T-cell (primary cell): Measurements from ENCODE around the gene SLFN12. TPM values are rescaled to one million over a fixed set of nuclear protein-coding genes. Genes with fewer than 3 reads are reported as not detected.
A peak's percentile ranks its signal among the peaks of the same experiment; 100 is the strongest.

Experiments used
- ATAC-seq, 4 experiments: fragments of 200-7000 bp in 3 of 4; fragments of 150-1000 bp in 1 of 4; cut with Tn5 transposase; replicated peaks in 1 of 4; 1 replicate in 3 of 4; 2 replicates in 1 of 4; pipeline ENCODE4 v1.10.0; 2021; ENCODE audit warnings: moderate library complexity in 3 of 4, mild to moderate bottlenecking in 2 of 4, moderate number of reproducible peaks in 1 of 4
- CTCF ChIA-PET, 2 donors: fragments of 300-600 bp; sonication (Branson Sonifier 250); formaldehyde crosslinking; loops; one replicate each; lab custom pipeline; 2022; ENCODE audit warnings: antibody characterized with exemption in 2 of 2; lab: Charles Lee
- POLR2A ChIA-PET, 2 donors: fragments of 300-600 bp; sonication (Branson Sonifier 250); formaldehyde crosslinking; loops; one replicate each; lab custom pipeline; 2022; ENCODE audit warnings: antibody characterized with exemption in 2 of 2; lab: Charles Lee
- DNase-seq, 35 experiments: peaks; one replicate each; pipeline versions ENCODE4 v3.0.0 to v3.0.0-alpha.2; 2013 to 2023
- H3K27ac ChIP-seq: one replicate; pipeline ENCODE4 v1.5.1; 2013; ENCODE audit warnings: low read length
- H3K27me3 ChIP-seq, 2 experiments: replicated peaks in 1 of 2; 1 replicate in 1 of 2; 2 replicates in 1 of 2; pipeline versions ENCODE4 v1.6.1 to v1.7.0; 2013; ENCODE audit warnings: low read length in 1 of 2, mixed read lengths in 1 of 2; ENCODE audit not compliant: control insufficient read depth in 2 of 2, insufficient read depth in 2 of 2; ENCODE audit errors: extremely low read depth in 1 of 2
- H3K36me3 ChIP-seq, 2 donors: 1 replicate in 1 of 2; 2 replicates in 1 of 2; pipeline versions ENCODE4 v1.6.1 to v1.7.0; 2013; ENCODE audit warnings: low read length in 1 of 2; ENCODE audit not compliant: control insufficient read depth in 2 of 2, insufficient read depth in 1 of 2; ENCODE audit errors: extremely low read depth in 1 of 2
- H3K4me1 ChIP-seq, 2 experiments: 1 replicate in 1 of 2; 2 replicates in 1 of 2; pipeline versions ENCODE4 v1.6.1 to v1.7.0; 2013; ENCODE audit warnings: low read length in 2 of 2, mixed read lengths in 1 of 2; ENCODE audit not compliant: insufficient read depth in 2 of 2, control insufficient read depth in 1 of 2; ENCODE audit errors: extremely low read depth in 1 of 2
- H3K4me3 ChIP-seq, 2 donors: 1 replicate in 1 of 2; 2 replicates in 1 of 2; pipeline versions ENCODE4 v1.5.1 to v1.7.0; 2013; ENCODE audit warnings: mild to moderate bottlenecking in 2 of 2, low read length in 1 of 2, moderate library complexity in 1 of 2; ENCODE audit not compliant: control insufficient read depth in 1 of 2; ENCODE audit errors: extremely low read depth in 1 of 2
- H3K9me3 ChIP-seq: 2 replicates; pipeline ENCODE4 v1.7.0; 2013
- H3K27ac Mint-ChIP-seq, 2 donors: one replicate each; pipeline ENCODE4 v1.8.0; 2020 to 2021; ENCODE audit warnings: mild to moderate bottlenecking in 2 of 2, mixed read lengths in 2 of 2
- H3K27me3 Mint-ChIP-seq, 2 donors: one replicate each; pipeline ENCODE4 v1.8.0; 2021 to 2022; ENCODE audit warnings: mixed read lengths in 2 of 2
- H3K36me3 Mint-ChIP-seq: one replicate; pipeline ENCODE4 v1.8.0; 2021; ENCODE audit warnings: mixed read lengths
- H3K4me1 Mint-ChIP-seq, 3 donors: one replicate each; pipeline ENCODE4 v1.8.0; 2020 to 2022; ENCODE audit warnings: mixed read lengths in 3 of 3, mild to moderate bottlenecking in 1 of 3
- H3K4me3 Mint-ChIP-seq, 3 donors: one replicate each; pipeline ENCODE4 v1.8.0; 2020 to 2022; ENCODE audit warnings: mild to moderate bottlenecking in 3 of 3, mixed read lengths in 3 of 3, moderate library complexity in 3 of 3
- H3K9me3 Mint-ChIP-seq, 3 donors: one replicate each; pipeline ENCODE4 v1.8.0; 2020 to 2022; ENCODE audit warnings: mixed read lengths in 3 of 3
- WGBS: methylation state at CpG from one replicate; pipeline ENCODE4 v1.1.5; 2013; ENCODE audit warnings: missing lambda C conversion rate; ENCODE audit not compliant: insufficient coverage; 5-methylcytosine and 5-hydroxymethylcytosine counted together
- total RNA-seq, 35 experiments: library from RNA in 6 of 35; stranded (reverse) in 6 of 35; fragments of 120-200 nt in 1 of 35; gene quantifications; one replicate each; pipeline versions ENCODE4 v1.2.1 to v1.2.4 and lab custom pipeline; 2013 to 2026

Gene SLFN12
- total RNA-seq, 5 donors from 2014 or later (not counting 1 experiment from before 2014, with no cell fraction given): 4.9 to 8.1 (median 7.1) TPM

GRCh38 chr17:35387496-35387895, 44.8 kb downstream of the SLFN12 start:
- peaks cover 0 to 4% (median 0%) of the 10 kb centered on the region in 3 donors for H3K9me3 Mint-ChIP-seq
- no peak overlapping the region for H3K27ac ChIP-seq
- no peaks in the 10 kb centered on the region for H3K4me1 ChIP-seq
- H3K4me1 Mint-ChIP-seq: peaks cover 0 to 2% (median 0%) of the 10 kb centered on the region in 3 donors
- no peaks in the 10 kb centered on the region for H3K36me3 Mint-ChIP-seq
- no peak overlapping the region for H3K4me3 Mint-ChIP-seq
- H3K27me3 Mint-ChIP-seq: no peaks in the 10 kb centered on the region
- DNase-seq: no peak
- ChIA-PET POLR2A (interaction anchor here in 1 of 2 donors (0.6 kb wide), 1 partner anchor 47 kb away, joined by 4 read pairs; no protein-coding TSS in a partner anchor), CTCF (no interaction called here)
- no peaks in the 10 kb centered on the region for H3K9me3 ChIP-seq
- no peak for ATAC-seq
- H3K27me3 ChIP-seq: peaks cover 0 to 13% of the 10 kb centered on the region in 2 experiments
- no peak overlapping the region for H3K27ac Mint-ChIP-seq
- no peak overlapping the region for H3K4me3 ChIP-seq
- H3K36me3 ChIP-seq: no peaks in the 10 kb centered on the region

- no peaks in the 10 kb centered on the region for H3K36me3 ChIP-seq
- peak overlapping the region; percentile 33 to 60 for H3K27ac Mint-ChIP-seq
- ChIA-PET CTCF (no interaction called here), POLR2A (no interaction called here)
- ATAC-seq (no peak), DNase-seq (no peak)
- H3K27ac ChIP-seq: no peak overlapping the region
- no peaks in the 10 kb centered on the region for H3K27me3 ChIP-seq
- no CpG with 5 or more reads among the region's 3 CpGs for WGBS
- no peaks in the 10 kb centered on the region for H3K27me3 Mint-ChIP-seq
- H3K4me1 Mint-ChIP-seq: peaks cover 20 to 39% (median 27%) of the 10 kb centered on the region in 3 donors
- no peaks in the 10 kb centered on the region for H3K9me3 Mint-ChIP-seq
- no peaks in the 10 kb centered on the region for H3K9me3 ChIP-seq
- no peaks in the 10 kb centered on the region for H3K36me3 Mint-ChIP-seq
- H3K4me3 Mint-ChIP-seq: no peak overlapping the region
- no peak overlapping the region for H3K4me3 ChIP-seq
- H3K4me1 ChIP-seq: peaks cover 8 to 11% of the 10 kb centered on the region in 2 experiments
Measured at GRCh38 chr17:35377706-35378105, 54.6 kb downstream of the SLFN12 start.

DNA sequence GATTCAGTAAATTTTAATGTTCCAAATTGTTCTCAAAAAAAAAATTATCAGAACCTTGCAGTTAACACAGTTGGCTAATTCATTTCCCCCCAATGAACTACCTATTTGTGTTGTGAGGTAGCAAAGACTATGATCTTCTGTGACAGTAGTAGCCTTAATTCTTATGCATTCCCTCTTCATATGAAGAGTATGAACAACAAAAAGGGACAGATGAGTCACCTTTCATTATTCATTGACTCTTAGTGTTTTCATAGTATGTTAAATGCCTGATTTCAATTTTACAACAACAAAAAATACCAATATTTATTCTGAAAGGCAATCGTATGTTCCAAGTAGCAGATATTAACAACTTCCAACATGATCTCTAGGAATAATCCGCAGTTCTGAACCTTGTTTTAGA, 55.2 kb downstream of the SLFN12 start:
- no peak overlapping the region for H3K4me3 Mint-ChIP-seq
- H3K27ac ChIP-seq: no peak overlapping the region
- WGBS: no CpG with 5 or more reads among the region's 2 CpGs
- H3K4me1 Mint-ChIP-seq: peaks cover 23 to 35% (median 31%) of the 10 kb centered on the region in 3 donors
- DNase-seq (no peak), ATAC-seq (no peak)
- POLR2A ChIA-PET: no interaction called here
- no peaks in the 10 kb centered on the region for H3K9me3 ChIP-seq
- no peak overlapping the region for H3K4me3 ChIP-seq
- H3K27ac Mint-ChIP-seq: peak overlapping the region in 1 of 2 donors; percentile 60
- H3K27me3 ChIP-seq: no peaks in the 10 kb centered on the region
- H3K9me3 Mint-ChIP-seq: no peaks in the 10 kb centered on the region
- H3K36me3 ChIP-seq: no peaks in the 10 kb centered on the region
- no peaks in the 10 kb centered on the region for H3K36me3 Mint-ChIP-seq
- H3K4me1 ChIP-seq: peaks cover 8 to 12% of the 10 kb centered on the region in 2 experiments
- CTCF ChIA-PET: no interaction called here
- H3K27me3 Mint-ChIP-seq: no peaks in the 10 kb centered on the region

- Histone ChIP-seq H3K27me3 (no peaks in the 10 kb centered on the region), H3K9me3 (no peaks in the 10 kb centered on the region), H3K4me1 (peaks cover 8 to 12% of the 10 kb centered on the region in 2 experiments), H3K27ac (peak overlapping the region; percentile 34), H3K4me3 (no peak overlapping the region), H3K36me3 (no peaks in the 10 kb centered on the region)
- Mint-ChIP-seq H3K27ac (peak overlapping the region; percentile 87 to 89), H3K27me3 (no peaks in the 10 kb centered on the region), H3K9me3 (no peaks in the 10 kb centered on the region), H3K4me1 (peaks cover 32 to 39% (median 39%) of the 10 kb centered on the region in 3 donors), H3K36me3 (no peaks in the 10 kb centered on the region), H3K4me3 (no peak overlapping the region)
- ATAC-seq (no peak), DNase-seq (no peak)
- ChIA-PET POLR2A (no interaction called here), CTCF (interaction anchor here (0.6 kb wide), 2 partner anchors 225 to 387 kb away, joined by 3 to 4 read pairs; no protein-coding TSS in a partner anchor)
- 67% methylated on average over 1 of the region's 1 CpG for WGBS
Measured at GRCh38 chr17:35376245-35376644, 56.1 kb downstream of the SLFN12 start.

- Mint-ChIP-seq H3K27me3 (no peaks in the 10 kb centered on the region), H3K36me3 (peaks cover 7% of the 10 kb centered on the region), H3K27ac (peak overlapping the region; percentile 96 to 98), H3K4me3 (peak overlapping the region; percentile 93 to 97 (median 95)), H3K9me3 (peaks cover 4 to 10% (median 10%) of the 10 kb centered on the region in 3 donors), H3K4me1 (peaks cover 37 to 51% (median 50%) of the 10 kb centered on the region in 3 donors)
- WGBS: 20% methylated on average over 1 of the region's 3 CpGs
- Histone ChIP-seq H3K4me1 (peaks cover 8 to 12% of the 10 kb centered on the region in 2 experiments), H3K27me3 (no peaks in the 10 kb centered on the region), H3K36me3 (no peaks in the 10 kb centered on the region), H3K27ac (peak overlapping the region; percentile 94), H3K4me3 (peak overlapping the region; percentile 64 to 83), H3K9me3 (no peaks in the 10 kb centered on the region)
- ATAC-seq (peak in 1 of 4 experiments; percentile 7), DNase-seq (no peak)
- ChIA-PET POLR2A (interaction anchor here (0.6 to 0.7 kb wide), 3 partner anchors 33 to 146 kb away, joined by 3 to 5 read pairs (median 5); no protein-coding TSS in a partner anchor), CTCF (interaction anchor here in 1 of 2 donors (0.6 to 1.5 kb wide), 2 partner anchors 62 to 160 kb away, joined by 3 to 5 read pairs; no protein-coding TSS in a partner anchor)
Measured at GRCh38 chr17:35374766-35375344, 57.4 kb downstream of the SLFN12 start.

- H3K4me1 ChIP-seq: peaks cover 8 to 12% of the 10 kb centered on the region in 2 experiments
- no peaks in the 10 kb centered on the region for H3K27me3 Mint-ChIP-seq
- peak; percentile 26 to 50 (median 34) for ATAC-seq
Measured at GRCh38 chr17:35373984-35374765, 58.1 kb downstream of the SLFN12 start.

More at GRCh38 chr17:35373984-35374765, 58.1 kb downstream of the SLFN12 start:
- H3K27ac Mint-ChIP-seq: peak overlapping the region; percentile 96 to 98
- Histone ChIP-seq H3K4me3 (peak overlapping the region; percentile 64 to 83), H3K36me3 (peaks cover 0 to 2% of the 10 kb centered on the region in 2 donors), H3K9me3 (no peaks in the 10 kb centered on the region), H3K27me3 (no peaks in the 10 kb centered on the region), H3K27ac (peak overlapping the region; percentile 94)
- under 1% methylated on average over 35 of the region's 47 CpGs for WGBS
- H3K4me1 Mint-ChIP-seq: peaks cover 43 to 58% (median 50%) of the 10 kb centered on the region in 3 donors
- peaks cover 14% of the 10 kb centered on the region for H3K36me3 Mint-ChIP-seq
- DNase-seq: peak in 32 of 35 experiments; percentile 3 to 65 (median 28)
- CTCF ChIA-PET: interaction anchor here in 1 of 2 donors (0.6 to 1.9 kb wide), 5 partner anchors 61 to 254 kb away, joined by 3 to 8 read pairs (median 4); no protein-coding TSS in a partner anchor
- peak overlapping the region; percentile 93 to 97 (median 95) for H3K4me3 Mint-ChIP-seq
- POLR2A ChIA-PET: interaction anchor here (0.6 to 1.4 kb wide), 10 partner anchors 61 to 389 kb away, joined by 3 to 6 read pairs (median 4); no protein-coding TSS in a partner anchor
- peaks cover 4 to 16% (median 11%) of the 10 kb centered on the region in 3 donors for H3K9me3 Mint-ChIP-seq
